GM23338 (cell line): ENCODE measurements around the gene ARHGAP12. TPM values are rescaled to one million over a fixed set of nuclear protein-coding genes. Genes with fewer than 3 reads are reported as not detected.

Experiments used
- ATAC-seq: fragments of 200-7000 bp; cut with Tn5 transposase; 3 replicates; pipeline ENCODE4 v1.9.1; 2020
- DNase-seq: peaks from one replicate; pipeline ENCODE4 v3.0.0-alpha.2; 2015; ENCODE audit warnings: low spot score
- H2AFZ ChIP-seq: fragments of 200-600 bp; sonication (generic); 2 replicates; pipeline ENCODE4 v1.8.0; 2016; ENCODE audit warnings: antibody characterized with exemption, mild to moderate bottlenecking, moderate library complexity
- H3F3A ChIP-seq: fragments of 200-600 bp; sonication (generic); replicated peaks from 2 replicates; pipeline ENCODE4 v1.8.0; 2017; ENCODE audit warnings: antibody characterized with exemption, mixed run types, low read depth
- H3K27ac ChIP-seq: fragments of 200-600 bp; sonication (generic); 2 replicates; pipeline ENCODE4 v1.6.1; 2016; ENCODE audit warnings: low read depth
- H3K27me3 ChIP-seq: fragments of 200-600 bp; sonication (generic); 2 replicates; pipeline ENCODE4 v1.8.0; 2016; ENCODE audit warnings: mild to moderate bottlenecking, mixed run types, moderate library complexity; ENCODE audit not compliant: insufficient read depth
- H3K36me3 ChIP-seq: fragments of 200-600 bp; sonication (generic); 2 replicates; pipeline ENCODE4 v1.8.0; 2016; ENCODE audit warnings: mild to moderate bottlenecking; ENCODE audit not compliant: insufficient read depth
- H3K4me1 ChIP-seq: fragments of 200-600 bp; sonication (generic); 2 replicates; pipeline ENCODE4 v1.8.0; 2016; ENCODE audit warnings: mild to moderate bottlenecking, moderate library complexity; ENCODE audit not compliant: insufficient read depth
- H3K4me2 ChIP-seq: fragments of 200-600 bp; sonication (generic); 2 replicates; pipeline ENCODE4 v1.7.1; 2017; ENCODE audit warnings: mixed run types
- H3K4me3 ChIP-seq: fragments of 200-600 bp; sonication (generic); 2 replicates; pipeline ENCODE4 v1.6.1; 2016; ENCODE audit warnings: mixed run types
- H3K79me2 ChIP-seq: fragments of 200-600 bp; sonication (generic); replicated peaks from 2 replicates; pipeline ENCODE4 v1.8.0; 2017; ENCODE audit warnings: mild to moderate bottlenecking; ENCODE audit not compliant: insufficient read depth
- H3K9me2 ChIP-seq: fragments of 200-600 bp; sonication (generic); 2 replicates; pipeline ENCODE4 v1.8.0; 2017; ENCODE audit not compliant: insufficient read depth
- H4K20me1 ChIP-seq: fragments of 200-600 bp; sonication (generic); replicated peaks from 2 replicates; pipeline ENCODE4 v1.8.0; 2017; ENCODE audit warnings: mild to moderate bottlenecking; ENCODE audit not compliant: insufficient read depth
- H3K27ac Mint-ChIP-seq: 2 replicates; pipeline ENCODE4 v1.8.0; 2020; ENCODE audit warnings: inconsistent platforms, mild to moderate bottlenecking, moderate library complexity, mixed read lengths
- H3K27me3 Mint-ChIP-seq: 3 replicates; pipeline ENCODE4 v1.8.0; 2022; ENCODE audit warnings: low read depth, mild to moderate bottlenecking, moderate library complexity, mixed read lengths, inconsistent platforms; ENCODE audit not compliant: insufficient read depth, poor library complexity
- H3K36me3 Mint-ChIP-seq: 3 replicates; pipeline ENCODE4 v1.8.0; 2021; ENCODE audit warnings: low read depth, mild to moderate bottlenecking, inconsistent platforms, moderate library complexity, mixed read lengths
- H3K4me1 Mint-ChIP-seq: 3 replicates; pipeline ENCODE4 v1.8.0; 2020; ENCODE audit warnings: mild to moderate bottlenecking, inconsistent platforms, mixed read lengths
- H3K4me3 Mint-ChIP-seq: 3 replicates; pipeline ENCODE4 v1.8.0; 2021; ENCODE audit warnings: moderate library complexity, mild to moderate bottlenecking, inconsistent platforms, mixed read lengths
- H3K9me3 Mint-ChIP-seq: 3 replicates; pipeline ENCODE4 v1.8.0; 2020; ENCODE audit warnings: moderate library complexity, mild to moderate bottlenecking, inconsistent platforms, mixed read lengths
- CREB1 ChIP-seq: fragments of 250-450 bp; sonication (Bioruptor Pico); IDR thresholded peaks from 2 replicates; pipeline ENCODE4 v1.5.0; 2020; ENCODE audit warnings: low read depth, mild to moderate bottlenecking, moderate library complexity
- EZH2 ChIP-seq: fragments of 200-600 bp; sonication (generic); IDR thresholded peaks from one replicate; pipeline ENCODE4 v1.8.0; 2017; ENCODE audit warnings: antibody characterized with exemption, mild to moderate bottlenecking, low read depth; ENCODE audit not compliant: unreplicated experiment
- EZH2phosphoT487 ChIP-seq: fragments of 200-600 bp; sonication (generic); IDR thresholded peaks from one replicate; pipeline ENCODE4 v1.8.1; 2018; ENCODE audit warnings: antibody characterized with exemption; ENCODE audit not compliant: unreplicated experiment
- polyA plus RNA-seq: library from polyadenylated mRNA; unstranded; fragments of >200 nt; fragmentation: Nextera tagmentation; extraction: Ambion mirVana; gene quantifications from 2 replicates; pipeline ENCODE4 v1.2.1, GENCODE V29; 2016
- total RNA-seq: library from RNA; depleted of rRNA; stranded (reverse); fragments of >200 nt; shearing (Covaris generic); gene quantifications from 2 replicates; pipeline ENCODE4 v1.2.3, GENCODE V29; 2014
- TF ChIP-seq, protein P1 (sequence below): fragments of 250-450 bp; sonication (Bioruptor Pico); IDR thresholded peaks from 2 replicates; pipeline ENCODE4 v1.5.0; 2020; ENCODE audit warnings: mild to moderate bottlenecking, moderate library complexity

The ARHGAP12 gene
- total and polyA plus RNA-seq, 2 experiments from 2014 or later = 27.5 to 50.7 TPM

DNA sequence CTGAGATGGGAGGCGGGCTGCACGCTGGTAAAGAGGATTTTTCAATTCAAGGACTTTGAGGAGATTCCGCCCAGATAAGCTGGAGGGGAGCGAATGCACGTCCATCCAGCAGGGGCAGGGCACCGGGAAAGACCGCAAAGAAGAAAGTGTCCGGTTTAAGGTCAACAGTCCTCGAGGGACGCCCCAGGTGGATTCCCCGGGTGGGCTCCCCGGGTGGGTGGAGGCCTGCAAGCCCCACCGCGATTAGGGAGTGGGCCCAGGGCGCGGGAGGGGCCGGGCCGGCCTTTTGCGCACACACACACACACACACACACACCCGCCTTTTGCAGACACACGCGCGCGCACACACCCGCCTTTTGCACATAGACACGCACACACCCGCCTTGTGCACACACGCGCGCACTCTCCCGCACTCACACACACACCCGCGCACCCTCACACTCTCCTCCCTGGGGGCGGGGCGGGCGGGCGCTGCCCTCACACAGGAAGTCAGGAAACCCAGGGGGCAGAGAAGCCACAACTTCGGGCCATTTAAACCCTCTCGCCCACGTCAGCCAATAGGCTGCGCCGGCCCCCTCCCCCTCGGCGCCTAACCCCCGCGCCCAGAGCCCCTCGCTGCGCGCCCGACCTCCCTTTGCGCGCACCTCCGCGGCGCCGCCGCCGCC, 615 bp downstream of the ARHGAP12 start (continued):
- TF ChIP-seq, protein P1, sequence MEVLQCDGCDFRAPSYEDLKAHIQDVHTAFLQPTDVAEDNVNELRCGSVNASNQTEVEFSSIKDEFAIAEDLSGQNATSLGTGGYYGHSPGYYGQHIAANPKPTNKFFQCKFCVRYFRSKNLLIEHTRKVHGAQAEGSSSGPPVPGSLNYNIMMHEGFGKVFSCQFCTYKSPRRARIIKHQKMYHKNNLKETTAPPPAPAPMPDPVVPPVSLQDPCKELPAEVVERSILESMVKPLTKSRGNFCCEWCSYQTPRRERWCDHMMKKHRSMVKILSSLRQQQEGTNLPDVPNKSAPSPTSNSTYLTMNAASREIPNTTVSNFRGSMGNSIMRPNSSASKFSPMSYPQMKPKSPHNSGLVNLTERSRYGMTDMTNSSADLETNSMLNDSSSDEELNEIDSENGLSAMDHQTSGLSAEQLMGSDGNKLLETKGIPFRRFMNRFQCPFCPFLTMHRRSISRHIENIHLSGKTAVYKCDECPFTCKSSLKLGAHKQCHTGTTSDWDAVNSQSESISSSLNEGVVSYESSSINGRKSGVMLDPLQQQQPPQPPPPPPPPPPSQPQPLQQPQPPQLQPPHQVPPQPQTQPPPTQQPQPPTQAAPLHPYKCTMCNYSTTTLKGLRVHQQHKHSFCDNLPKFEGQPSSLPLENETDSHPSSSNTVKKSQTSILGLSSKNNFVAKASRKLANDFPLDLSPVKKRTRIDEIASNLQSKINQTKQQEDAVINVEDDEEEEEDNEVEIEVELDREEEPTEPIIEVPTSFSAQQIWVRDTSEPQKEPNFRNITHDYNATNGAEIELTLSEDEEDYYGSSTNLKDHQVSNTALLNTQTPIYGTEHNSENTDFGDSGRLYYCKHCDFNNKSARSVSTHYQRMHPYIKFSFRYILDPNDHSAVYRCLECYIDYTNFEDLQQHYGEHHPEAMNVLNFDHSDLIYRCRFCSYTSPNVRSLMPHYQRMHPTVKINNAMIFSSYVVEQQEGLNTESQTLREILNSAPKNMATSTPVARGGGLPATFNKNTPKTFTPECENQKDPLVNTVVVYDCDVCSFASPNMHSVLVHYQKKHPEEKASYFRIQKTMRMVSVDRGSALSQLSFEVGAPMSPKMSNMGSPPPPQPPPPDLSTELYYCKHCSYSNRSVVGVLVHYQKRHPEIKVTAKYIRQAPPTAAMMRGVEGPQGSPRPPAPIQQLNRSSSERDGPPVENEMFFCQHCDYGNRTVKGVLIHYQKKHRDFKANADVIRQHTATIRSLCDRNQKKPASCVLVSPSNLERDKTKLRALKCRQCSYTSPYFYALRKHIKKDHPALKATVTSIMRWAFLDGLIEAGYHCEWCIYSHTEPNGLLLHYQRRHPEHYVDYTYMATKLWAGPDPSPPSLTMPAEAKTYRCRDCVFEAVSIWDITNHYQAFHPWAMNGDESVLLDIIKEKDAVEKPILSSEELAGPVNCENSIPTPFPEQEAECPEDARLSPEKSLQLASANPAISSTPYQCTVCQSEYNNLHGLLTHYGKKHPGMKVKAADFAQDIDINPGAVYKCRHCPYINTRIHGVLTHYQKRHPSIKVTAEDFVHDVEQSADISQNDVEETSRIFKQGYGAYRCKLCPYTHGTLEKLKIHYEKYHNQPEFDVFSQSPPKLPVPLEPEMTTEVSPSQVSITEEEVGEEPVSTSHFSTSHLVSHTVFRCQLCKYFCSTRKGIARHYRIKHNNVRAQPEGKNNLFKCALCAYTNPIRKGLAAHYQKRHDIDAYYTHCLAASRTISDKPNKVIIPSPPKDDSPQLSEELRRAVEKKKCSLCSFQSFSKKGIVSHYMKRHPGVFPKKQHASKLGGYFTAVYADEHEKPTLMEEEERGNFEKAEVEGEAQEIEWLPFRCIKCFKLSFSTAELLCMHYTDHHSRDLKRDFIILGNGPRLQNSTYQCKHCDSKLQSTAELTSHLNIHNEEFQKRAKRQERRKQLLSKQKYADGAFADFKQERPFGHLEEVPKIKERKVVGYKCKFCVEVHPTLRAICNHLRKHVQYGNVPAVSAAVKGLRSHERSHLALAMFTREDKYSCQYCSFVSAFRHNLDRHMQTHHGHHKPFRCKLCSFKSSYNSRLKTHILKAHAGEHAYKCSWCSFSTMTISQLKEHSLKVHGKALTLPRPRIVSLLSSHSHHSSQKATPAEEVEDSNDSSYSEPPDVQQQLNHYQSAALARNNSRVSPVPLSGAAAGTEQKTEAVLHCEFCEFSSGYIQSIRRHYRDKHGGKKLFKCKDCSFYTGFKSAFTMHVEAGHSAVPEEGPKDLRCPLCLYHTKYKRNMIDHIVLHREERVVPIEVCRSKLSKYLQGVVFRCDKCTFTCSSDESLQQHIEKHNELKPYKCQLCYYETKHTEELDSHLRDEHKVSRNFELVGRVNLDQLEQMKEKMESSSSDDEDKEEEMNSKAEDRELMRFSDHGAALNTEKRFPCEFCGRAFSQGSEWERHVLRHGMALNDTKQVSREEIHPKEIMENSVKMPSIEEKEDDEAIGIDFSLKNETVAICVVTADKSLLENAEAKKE (CRISPR knock-in tag) = no peak

DNA sequence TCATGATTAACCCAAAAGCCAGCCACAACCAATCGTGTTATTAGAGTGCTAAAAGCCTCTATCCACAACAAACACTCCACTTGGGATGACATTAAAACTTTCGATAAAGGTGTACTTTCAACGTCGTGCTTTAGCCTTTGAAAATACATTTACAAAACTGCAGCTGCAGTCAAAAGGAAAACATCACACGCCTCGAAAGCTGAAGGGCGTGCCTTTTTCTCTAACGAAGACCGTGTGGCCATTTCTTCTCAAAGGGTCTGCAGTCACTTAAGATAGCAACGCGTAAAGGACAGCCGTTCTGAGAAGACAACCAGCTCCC, 1.1 kb downstream of the ARHGAP12 start:
- H3K4me2 ChIP-seq = peak overlapping the region; percentile 99
- DNase-seq (no peak), ATAC-seq (no peak)
- Mint-ChIP-seq H3K4me1 (peaks cover 36% of the 10 kb centered on the region), H3K27ac (peak overlapping the region; percentile 44; the same call in 1 of the 2 replicates), H3K4me3 (peak overlapping the region; percentile 93), H3K36me3 (peaks cover 18% of the 10 kb centered on the region; the same call in 2 of the 3 replicates), H3K9me3 (peaks cover 5% of the 10 kb centered on the region; the same call in 2 of the 3 replicates), H3K27me3 (peaks cover 6% of the 10 kb centered on the region)
- peak overlapping the region; percentile 96 for H3K4me3 ChIP-seq
- peaks cover 24% of the 10 kb centered on the region for H4K20me1 ChIP-seq
- no peaks in the 10 kb centered on the region for H3K9me2 ChIP-seq
- H3K79me2 ChIP-seq = peaks cover 58% of the 10 kb centered on the region
- peaks cover 37% of the 10 kb centered on the region for H3K4me1 ChIP-seq
- H3F3A ChIP-seq = no peaks in the 10 kb centered on the region; the same call in 1 of the 2 replicates
- H3K27me3 ChIP-seq = no peaks in the 10 kb centered on the region
- H3K36me3 ChIP-seq = no peaks in the 10 kb centered on the region
- peak overlapping the region; percentile 54; the same call in 1 of the 2 replicates for H2AFZ ChIP-seq
- peak overlapping the region; percentile 62; the same call in 1 of the 2 replicates for H3K27ac ChIP-seq
- TF ChIP-seq CREB1 (CRISPR knock-in tag) = no peak
- TF ChIP-seq EZH2 = no peak
- TF ChIP-seq, protein P1 (CRISPR knock-in tag) = no peak
- no peak for TF ChIP-seq EZH2phosphoT487
